Epithelial cell of esophagus (primary cell): ENCODE results near the gene VPS41.

Experiments used
- DNase-seq: peaks from one replicate; pipeline ENCODE4 v3.0.0; 2010; ENCODE audit warnings: low read depth
- H3K4me3 ChIP-seq: 2 replicates; pipeline ENCODE4 v1.5.1; 2011; ENCODE audit warnings: mild to moderate bottlenecking, low read length, control low read depth
- TF ChIP-seq, protein P1 (sequence below): IDR thresholded peaks from 2 replicates; pipeline ENCODE4 v1.5.1; 2011; ENCODE audit warnings: low read depth, mild to moderate bottlenecking, low read length, control low read depth, inconsistent platforms; ENCODE audit not compliant: insufficient read depth; ENCODE audit errors: missing control alignments

The VPS41 gene

DNA sequence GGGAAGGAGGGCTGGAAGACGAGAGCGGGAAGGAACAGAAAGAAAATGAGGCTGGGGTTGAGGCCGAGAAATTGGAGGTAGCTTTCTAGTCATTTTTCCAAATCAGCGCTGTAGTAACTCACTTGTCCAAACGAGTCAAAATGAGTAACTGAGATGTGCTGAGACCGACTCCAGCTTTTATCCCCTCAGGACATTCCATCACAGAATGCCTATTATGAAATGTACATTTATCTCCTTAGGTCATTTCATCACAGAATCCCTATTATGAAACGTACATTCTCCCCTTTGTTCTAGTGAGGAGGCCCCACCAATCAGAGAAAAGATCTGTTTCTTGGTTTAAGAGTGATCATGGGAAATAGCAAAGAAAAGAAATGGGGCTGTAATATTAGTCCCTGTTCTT lies 222.1 kb downstream of the VPS41 start:
- no peak overlapping the region for H3K4me3 ChIP-seq
- TF ChIP-seq, protein P1, sequence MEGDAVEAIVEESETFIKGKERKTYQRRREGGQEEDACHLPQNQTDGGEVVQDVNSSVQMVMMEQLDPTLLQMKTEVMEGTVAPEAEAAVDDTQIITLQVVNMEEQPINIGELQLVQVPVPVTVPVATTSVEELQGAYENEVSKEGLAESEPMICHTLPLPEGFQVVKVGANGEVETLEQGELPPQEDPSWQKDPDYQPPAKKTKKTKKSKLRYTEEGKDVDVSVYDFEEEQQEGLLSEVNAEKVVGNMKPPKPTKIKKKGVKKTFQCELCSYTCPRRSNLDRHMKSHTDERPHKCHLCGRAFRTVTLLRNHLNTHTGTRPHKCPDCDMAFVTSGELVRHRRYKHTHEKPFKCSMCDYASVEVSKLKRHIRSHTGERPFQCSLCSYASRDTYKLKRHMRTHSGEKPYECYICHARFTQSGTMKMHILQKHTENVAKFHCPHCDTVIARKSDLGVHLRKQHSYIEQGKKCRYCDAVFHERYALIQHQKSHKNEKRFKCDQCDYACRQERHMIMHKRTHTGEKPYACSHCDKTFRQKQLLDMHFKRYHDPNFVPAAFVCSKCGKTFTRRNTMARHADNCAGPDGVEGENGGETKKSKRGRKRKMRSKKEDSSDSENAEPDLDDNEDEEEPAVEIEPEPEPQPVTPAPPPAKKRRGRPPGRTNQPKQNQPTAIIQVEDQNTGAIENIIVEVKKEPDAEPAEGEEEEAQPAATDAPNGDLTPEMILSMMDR: no peak
- DNase-seq: peak; percentile 84

DNA sequence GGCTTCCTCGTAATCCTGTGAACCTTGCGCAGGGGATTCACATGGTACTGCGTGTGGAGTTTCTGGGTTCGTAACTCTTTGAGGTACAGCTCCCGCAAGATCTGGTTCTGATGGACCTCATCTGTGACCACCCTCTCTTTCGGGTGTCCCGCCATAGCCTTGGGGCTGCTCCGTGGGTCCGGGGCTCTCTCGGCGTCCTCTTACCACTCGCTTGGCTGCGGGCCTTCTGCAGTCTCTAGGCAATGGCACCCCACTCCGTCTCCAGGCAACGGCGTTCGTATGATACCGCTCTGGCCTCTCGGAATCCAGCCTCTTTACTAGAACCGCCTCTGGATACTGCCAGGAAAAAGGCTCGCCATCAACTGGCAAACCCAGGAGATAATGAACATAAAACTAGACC lies 223.1 kb downstream of the VPS41 start:
- no peak overlapping the region for H3K4me3 ChIP-seq
- TF ChIP-seq, protein P1: no peak
- no peak for DNase-seq

DNA sequence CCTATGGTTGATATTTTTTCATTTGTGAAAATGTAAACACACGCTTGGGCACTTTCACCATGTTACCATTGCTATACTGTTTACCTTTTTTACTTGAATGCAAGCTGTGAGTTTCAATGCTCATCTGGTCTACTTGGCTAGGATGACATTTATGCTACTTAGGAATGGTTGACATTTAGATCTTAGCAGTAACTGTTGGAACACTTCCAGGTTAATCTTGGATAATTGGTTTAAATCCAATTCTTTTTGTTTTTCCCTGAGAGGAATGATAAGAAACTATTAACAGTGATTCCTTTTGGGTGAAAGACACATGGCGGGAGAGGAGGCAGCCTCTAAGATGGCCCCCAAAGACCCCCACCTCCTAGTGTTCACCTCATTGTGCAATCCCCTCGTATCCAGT lies 226.4 kb downstream of the VPS41 start:
- no peak for DNase-seq
- H3K4me3 ChIP-seq: no peak overlapping the region
- TF ChIP-seq, protein P1: no peak

DNA sequence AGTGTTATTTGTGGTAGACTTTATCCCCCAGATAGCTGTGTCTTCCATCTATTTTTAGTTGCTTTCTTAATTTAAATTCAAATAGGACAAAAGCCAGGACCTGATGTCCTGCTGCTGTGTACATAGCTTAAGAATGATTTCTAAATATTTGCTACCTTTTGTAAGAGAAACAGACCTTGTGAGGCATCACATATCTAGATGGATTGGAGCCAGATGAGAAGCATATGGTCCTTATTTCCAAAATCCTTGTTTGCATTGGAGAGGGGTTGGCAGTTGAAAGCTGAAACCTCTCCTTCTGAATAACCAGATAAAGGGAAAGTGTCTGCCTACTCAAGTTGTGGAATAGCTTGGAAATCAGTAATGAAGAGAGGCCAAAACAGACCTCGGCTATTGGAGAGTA lies 227.1 kb downstream of the VPS41 start:
- no peak overlapping the region for H3K4me3 ChIP-seq
- TF ChIP-seq, protein P1: no peak
- no peak for DNase-seq

DNA sequence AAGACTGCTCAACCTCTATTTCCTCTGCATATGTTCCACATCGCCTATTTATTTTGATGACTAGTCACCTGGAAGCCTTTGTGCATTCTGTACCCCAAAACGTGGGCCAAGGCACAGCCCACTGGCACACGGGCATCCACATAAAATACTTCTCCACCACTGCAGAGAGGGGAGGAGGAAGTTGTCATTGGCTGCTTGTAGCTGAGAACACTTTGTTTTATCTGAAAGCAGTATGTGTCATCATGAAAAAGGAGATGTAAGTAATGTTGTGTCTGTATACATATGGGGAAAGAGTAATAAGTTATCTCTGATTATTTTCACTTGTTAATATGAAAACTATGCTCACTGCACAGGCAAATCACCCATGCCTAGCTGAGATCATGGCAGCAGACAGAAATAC lies 229.6 kb downstream of the VPS41 start:
- no peak for DNase-seq
- TF ChIP-seq, protein P1: no peak
- no peak overlapping the region for H3K4me3 ChIP-seq

DNA sequence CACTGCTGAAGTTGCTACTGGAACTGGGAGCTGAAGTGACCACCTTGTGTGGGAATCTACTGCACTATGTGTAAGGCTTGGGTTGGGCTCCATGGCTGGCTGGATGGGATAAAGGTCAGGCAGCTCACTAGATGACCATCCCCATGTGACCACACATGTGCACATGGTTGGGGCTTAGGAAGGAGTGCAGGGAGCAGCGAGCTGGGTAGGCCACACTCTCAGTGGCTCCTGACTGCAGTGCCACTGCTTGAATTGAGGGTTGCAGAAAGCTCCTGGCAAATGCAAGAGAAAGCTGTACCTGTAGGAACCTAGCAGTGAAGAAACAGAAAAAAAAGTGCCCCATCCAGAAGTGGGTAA lies 230.3 kb downstream of the VPS41 start:
- no peak overlapping the region for H3K4me3 ChIP-seq
- TF ChIP-seq, protein P1: no peak
- no peak for DNase-seq

DNA sequence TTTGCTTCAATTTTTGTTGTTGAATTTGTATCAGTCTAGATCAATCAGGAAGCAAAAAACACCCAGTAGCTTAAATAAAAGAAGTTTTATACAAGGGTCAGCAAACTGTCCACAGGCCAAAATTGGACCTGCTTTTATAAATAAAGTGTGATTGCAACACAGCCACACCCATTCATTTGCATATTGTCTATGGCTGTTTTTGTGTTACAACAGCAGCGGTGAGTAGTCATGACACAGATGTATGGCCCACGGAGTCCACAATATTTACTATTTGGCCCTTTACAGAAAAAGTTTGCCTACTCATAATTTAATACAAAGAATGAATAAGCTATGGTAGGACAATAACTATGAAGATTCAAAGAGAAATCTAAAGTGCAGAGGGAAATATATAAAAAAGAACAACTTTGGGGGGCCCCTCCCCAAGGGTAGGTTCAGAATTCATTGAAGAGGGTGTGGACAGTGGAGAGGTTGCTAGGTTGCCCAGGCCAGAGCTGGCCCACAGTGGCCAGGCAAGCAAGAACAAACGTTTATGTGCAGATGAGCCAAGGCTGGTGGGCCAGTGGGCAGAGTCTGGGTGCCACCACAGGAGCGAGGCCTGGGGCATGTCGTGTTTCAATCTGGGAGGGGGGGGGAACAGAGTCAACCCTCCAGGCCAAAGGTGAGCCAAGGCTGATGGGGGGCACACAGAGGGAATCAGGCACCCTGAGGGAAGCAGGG lies 230.9 kb downstream of the VPS41 start:
- no peak overlapping the region for H3K4me3 ChIP-seq
- no peak for DNase-seq
- TF ChIP-seq, protein P1: no peak
